Panc1 (cell line): ENCODE data around the gene VEGFD. TPM values are rescaled to one million over a fixed set of nuclear protein-coding genes. Genes with fewer than 3 reads are reported as not detected.

Experiments used
- ATAC-seq: fragments of 200-7000 bp; cut with Tn5 transposase; 2 replicates; pipeline ENCODE4 v1.9.1; 2020; ENCODE audit warnings: mild to moderate bottlenecking, moderate library complexity
- BruUV-seq: library from RNA; stranded (reverse); fragments of 400-500 nt; replicated peaks from 2 replicates; lab custom pipeline; 2021; lab: Mats Ljungman, UMichigan
- CTCF ChIA-PET: fragments of 300-600 bp; sonication (Branson Sonifier 250); formaldehyde crosslinking; loops from one replicate; lab custom pipeline; 2022; ENCODE audit warnings: antibody characterized with exemption; lab: Charles Lee
- POLR2A ChIA-PET: fragments of 300-600 bp; sonication (Branson Sonifier 250); formaldehyde crosslinking; loops from one replicate; lab custom pipeline; 2022; ENCODE audit warnings: antibody characterized with exemption; lab: Charles Lee
- DNase-seq: peaks from one replicate; pipeline ENCODE4 v3.0.0-alpha.2; 2010; ENCODE audit warnings: low read depth, low spot score
- H3K27ac ChIP-seq: 2 replicates; pipeline ENCODE4 v1.5.1; 2011; ENCODE audit warnings: mild to moderate bottlenecking, low read length, inconsistent platforms
- H3K27me3 ChIP-seq: fragments of 200-500 bp; sonication (Bioruptor generic); 2 replicates; pipeline ENCODE4 v1.6.0; 2014; ENCODE audit warnings: low read length, inconsistent platforms; ENCODE audit not compliant: control insufficient read depth, insufficient read depth
- H3K36me3 ChIP-seq: fragments of 200-500 bp; sonication (Bioruptor generic); 2 replicates; pipeline ENCODE4 v1.5.1; 2014; ENCODE audit warnings: inconsistent platforms, mild to moderate bottlenecking, low read length, moderate library complexity; ENCODE audit not compliant: control insufficient read depth, insufficient read depth
- H3K4me1 ChIP-seq: 2 replicates; pipeline ENCODE4 v1.5.1; 2011; ENCODE audit warnings: inconsistent platforms, mild to moderate bottlenecking, low read length, moderate library complexity; ENCODE audit not compliant: control insufficient read depth, insufficient read depth
- H3K4me3 ChIP-seq, 2 experiments: 2 replicates each; pipeline ENCODE4 v1.5.1; 2011 to 2012; ENCODE audit warnings: low read depth in 2 of 2, low read length in 2 of 2, mild to moderate bottlenecking in 2 of 2, inconsistent platforms in 1 of 2, moderate library complexity in 1 of 2
- H3K9me3 ChIP-seq: fragments of 200-500 bp; sonication (Bioruptor generic); 2 replicates; pipeline ENCODE4 v1.5.1; 2014; ENCODE audit warnings: low read depth, mild to moderate bottlenecking, inconsistent platforms, low read length, moderate library complexity; ENCODE audit not compliant: control insufficient read depth, insufficient read depth
- POLR2AphosphoS5 ChIP-seq: IDR thresholded peaks from 2 replicates; pipeline ENCODE4 v1.6.1; 2012; ENCODE audit warnings: mild to moderate bottlenecking, low read depth, low read length, moderate library complexity
- SIN3A ChIP-seq: IDR thresholded peaks from 2 replicates; pipeline ENCODE4 v1.6.1; 2012; ENCODE audit warnings: low read depth, mild to moderate bottlenecking, low read length, moderate library complexity, borderline replicate concordance; ENCODE audit not compliant: insufficient read depth
- TCF7L2 ChIP-seq: IDR thresholded peaks from 2 replicates; pipeline ENCODE4 v1.6.1; 2011; ENCODE audit warnings: mild to moderate bottlenecking, low read depth, low read length, inconsistent platforms
- in situ Hi-C: cut with HindIII; loops from 2 replicates; pipeline ENCODE4 v1.10.0; 2016; ENCODE audit warnings: low sequenced_read_pairs, low pct_unique_long_range_greater_than_20kb
- intact Hi-C: fragments of 100-400 bp; cut with micrococcal nuclease; formaldehyde crosslinking; loops from one replicate; pipeline ENCODE4 v1.10.0; 2022; ENCODE audit not compliant: unreplicated experiment
- total RNA-seq: library from RNA; stranded (reverse); gene quantifications from one replicate; pipeline ENCODE4 v1.2.1, GENCODE V29; 2021; ENCODE audit not compliant: unreplicated experiment
- TF ChIP-seq, protein P1 (sequence below): fragments of 450-650 bp; IDR thresholded peaks from 2 replicates; pipeline ENCODE4 v1.5.1; 2017; ENCODE audit warnings: mild to moderate bottlenecking
- TF ChIP-seq, protein P2 (sequence below), 2 experiments: IDR thresholded peaks; 2 replicates each; pipeline ENCODE4 v1.6.1; 2011 to 2012; ENCODE audit warnings: low read depth in 2 of 2, control low read depth in 1 of 2, low read length in 1 of 2, mild to moderate bottlenecking in 1 of 2, moderate library complexity in 1 of 2; ENCODE audit not compliant: insufficient read depth in 1 of 2

VEGFD gene
- total RNA-seq, 1 experiment from 2014 or later, result not detected

DNA sequence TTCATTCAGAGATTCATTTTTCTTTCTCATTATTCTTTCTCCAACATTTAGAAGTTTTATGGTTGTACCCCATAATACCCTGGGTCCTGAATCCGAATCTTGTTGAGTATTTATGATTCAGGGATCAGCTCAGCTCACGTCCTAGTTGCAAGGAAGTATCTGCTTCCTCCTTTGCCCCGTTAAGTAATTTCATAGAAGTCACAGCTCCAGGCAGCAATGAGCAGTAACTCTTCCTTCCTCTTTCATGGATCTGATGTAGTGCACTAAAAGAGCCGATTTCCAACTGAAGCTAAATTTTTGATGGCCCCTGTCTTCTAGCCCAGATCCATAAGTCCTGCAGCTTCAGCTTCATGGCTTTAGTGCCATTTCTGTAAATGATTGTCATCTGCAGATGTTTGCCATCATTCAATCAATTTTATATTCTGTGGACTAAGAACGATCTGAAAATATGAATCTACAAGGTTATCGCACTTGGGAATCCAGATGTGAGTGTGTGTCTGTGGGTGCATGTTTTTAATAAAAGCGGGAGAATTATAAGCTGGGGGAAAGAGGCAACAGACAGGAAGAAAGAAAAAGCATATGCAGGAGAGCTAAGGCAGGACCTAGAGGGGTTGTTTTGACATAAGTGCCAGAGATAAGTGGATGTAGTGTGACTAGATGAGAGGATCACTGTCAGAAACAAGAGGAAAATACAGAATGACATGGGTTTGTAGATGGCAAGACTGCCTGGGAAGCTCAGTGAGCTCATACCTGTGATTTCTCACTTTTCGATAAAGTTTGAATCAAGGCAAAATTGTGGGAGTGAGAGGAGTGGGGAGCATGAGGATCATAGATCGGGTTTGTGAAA lies 17.5 kb downstream of the VEGFD start:
- POLR2A ChIA-PET, result no interaction called here
- in situ Hi-C loops (no loop called here), intact Hi-C loops (no loop called here)
- Histone ChIP-seq H3K27ac (no peak overlapping the region), H3K36me3 (no peaks in the 10 kb centered on the region), H3K4me3 (no peak overlapping the region), H3K9me3 (no peaks in the 10 kb centered on the region), H3K4me1 (no peaks in the 10 kb centered on the region), H3K27me3 (no peaks in the 10 kb centered on the region)
- ATAC-seq (no peak), DNase-seq (no peak)
- CTCF ChIA-PET, result interaction anchor here (0.6 kb wide), 1 partner anchor 1290 kb away, joined by 5 read pairs; no protein-coding TSS in a partner anchor
- TF ChIP-seq TCF7L2 (no peak), SIN3A (no peak)
- TF ChIP-seq, protein P1, sequence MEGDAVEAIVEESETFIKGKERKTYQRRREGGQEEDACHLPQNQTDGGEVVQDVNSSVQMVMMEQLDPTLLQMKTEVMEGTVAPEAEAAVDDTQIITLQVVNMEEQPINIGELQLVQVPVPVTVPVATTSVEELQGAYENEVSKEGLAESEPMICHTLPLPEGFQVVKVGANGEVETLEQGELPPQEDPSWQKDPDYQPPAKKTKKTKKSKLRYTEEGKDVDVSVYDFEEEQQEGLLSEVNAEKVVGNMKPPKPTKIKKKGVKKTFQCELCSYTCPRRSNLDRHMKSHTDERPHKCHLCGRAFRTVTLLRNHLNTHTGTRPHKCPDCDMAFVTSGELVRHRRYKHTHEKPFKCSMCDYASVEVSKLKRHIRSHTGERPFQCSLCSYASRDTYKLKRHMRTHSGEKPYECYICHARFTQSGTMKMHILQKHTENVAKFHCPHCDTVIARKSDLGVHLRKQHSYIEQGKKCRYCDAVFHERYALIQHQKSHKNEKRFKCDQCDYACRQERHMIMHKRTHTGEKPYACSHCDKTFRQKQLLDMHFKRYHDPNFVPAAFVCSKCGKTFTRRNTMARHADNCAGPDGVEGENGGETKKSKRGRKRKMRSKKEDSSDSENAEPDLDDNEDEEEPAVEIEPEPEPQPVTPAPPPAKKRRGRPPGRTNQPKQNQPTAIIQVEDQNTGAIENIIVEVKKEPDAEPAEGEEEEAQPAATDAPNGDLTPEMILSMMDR, result no peak
- TF ChIP-seq, protein P2, sequence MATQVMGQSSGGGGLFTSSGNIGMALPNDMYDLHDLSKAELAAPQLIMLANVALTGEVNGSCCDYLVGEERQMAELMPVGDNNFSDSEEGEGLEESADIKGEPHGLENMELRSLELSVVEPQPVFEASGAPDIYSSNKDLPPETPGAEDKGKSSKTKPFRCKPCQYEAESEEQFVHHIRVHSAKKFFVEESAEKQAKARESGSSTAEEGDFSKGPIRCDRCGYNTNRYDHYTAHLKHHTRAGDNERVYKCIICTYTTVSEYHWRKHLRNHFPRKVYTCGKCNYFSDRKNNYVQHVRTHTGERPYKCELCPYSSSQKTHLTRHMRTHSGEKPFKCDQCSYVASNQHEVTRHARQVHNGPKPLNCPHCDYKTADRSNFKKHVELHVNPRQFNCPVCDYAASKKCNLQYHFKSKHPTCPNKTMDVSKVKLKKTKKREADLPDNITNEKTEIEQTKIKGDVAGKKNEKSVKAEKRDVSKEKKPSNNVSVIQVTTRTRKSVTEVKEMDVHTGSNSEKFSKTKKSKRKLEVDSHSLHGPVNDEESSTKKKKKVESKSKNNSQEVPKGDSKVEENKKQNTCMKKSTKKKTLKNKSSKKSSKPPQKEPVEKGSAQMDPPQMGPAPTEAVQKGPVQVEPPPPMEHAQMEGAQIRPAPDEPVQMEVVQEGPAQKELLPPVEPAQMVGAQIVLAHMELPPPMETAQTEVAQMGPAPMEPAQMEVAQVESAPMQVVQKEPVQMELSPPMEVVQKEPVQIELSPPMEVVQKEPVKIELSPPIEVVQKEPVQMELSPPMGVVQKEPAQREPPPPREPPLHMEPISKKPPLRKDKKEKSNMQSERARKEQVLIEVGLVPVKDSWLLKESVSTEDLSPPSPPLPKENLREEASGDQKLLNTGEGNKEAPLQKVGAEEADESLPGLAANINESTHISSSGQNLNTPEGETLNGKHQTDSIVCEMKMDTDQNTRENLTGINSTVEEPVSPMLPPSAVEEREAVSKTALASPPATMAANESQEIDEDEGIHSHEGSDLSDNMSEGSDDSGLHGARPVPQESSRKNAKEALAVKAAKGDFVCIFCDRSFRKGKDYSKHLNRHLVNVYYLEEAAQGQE (IDR thresholded peaks at IDR 0.05; ENCODE audit: insufficient read depth in 1 of 2, low read depth in 2 of 2, low read length in 1 of 2), result no peak
- no TSS peak for BruUV-seq

DNA sequence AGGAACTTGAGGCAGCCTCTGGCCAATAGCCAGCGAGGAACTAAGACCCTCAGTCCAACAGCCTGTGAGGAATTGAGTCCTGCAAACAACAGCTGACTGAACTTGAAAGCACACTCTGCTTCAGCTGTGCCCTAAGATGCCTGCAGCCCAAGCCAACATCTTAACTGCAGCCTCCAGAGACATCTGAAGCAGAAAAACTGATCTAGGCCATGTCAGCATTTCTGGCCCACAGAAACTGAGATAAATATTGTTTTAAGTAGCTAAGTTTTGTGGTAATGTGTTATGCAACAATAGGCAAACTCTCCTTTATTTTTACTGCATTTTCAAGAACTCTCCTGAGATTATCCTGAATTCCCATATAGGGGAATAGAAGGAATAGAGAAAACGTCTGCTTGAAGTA lies 24.5 kb downstream of the VEGFD start:
- POLR2A ChIA-PET, result no interaction called here
- in situ Hi-C loops (no loop called here), intact Hi-C loops (no loop called here)
- BruUV-seq, result no TSS peak
- H3K36me3 ChIP-seq, result no peaks in the 10 kb centered on the region
- no peak overlapping the region for H3K4me3 ChIP-seq
- ATAC-seq (no peak), DNase-seq (no peak)
- no peaks in the 10 kb centered on the region for H3K4me1 ChIP-seq
- TF ChIP-seq, protein P1, result no peak
- TF ChIP-seq POLR2AphosphoS5, result no peak
- TF ChIP-seq SIN3A, result no peak
- no peak for TF ChIP-seq TCF7L2
- TF ChIP-seq, protein P2 (IDR thresholded peaks at IDR 0.05; ENCODE audit: insufficient read depth in 1 of 2, low read depth in 2 of 2, low read length in 1 of 2), result no peak
- H3K9me3 ChIP-seq, result no peaks in the 10 kb centered on the region
- no peak overlapping the region for H3K27ac ChIP-seq
- H3K27me3 ChIP-seq, result no peaks in the 10 kb centered on the region
- CTCF ChIA-PET, result interaction anchor here (0.6 kb wide), 1 partner anchor 40 kb away, joined by 4 read pairs; no protein-coding TSS in a partner anchor
